Activated naive CD8-positive, alpha-beta T cell (primary cell): ENCODE measurements around the gene ITSN1.
"Not testable (repeated sequence)": the region's sequence is repeated elsewhere in the genome, so short reads cannot be mapped to it uniquely, and the experiment has no call there.

ENCODE experiments used
- H3K27ac Mint-ChIP-seq: one replicate; pipeline ENCODE4 v1.8.0; 2021; ENCODE audit warnings: mixed read lengths
- H3K27me3 Mint-ChIP-seq: one replicate; pipeline ENCODE4 v1.8.0; 2021; ENCODE audit warnings: mixed read lengths
- H3K36me3 Mint-ChIP-seq: one replicate; pipeline ENCODE4 v1.8.0; 2021; ENCODE audit warnings: mixed read lengths
- H3K4me1 Mint-ChIP-seq: one replicate; pipeline ENCODE4 v1.8.0; 2021; ENCODE audit warnings: low read depth, mixed read lengths
- H3K4me3 Mint-ChIP-seq: one replicate; pipeline ENCODE4 v1.8.0; 2021; ENCODE audit warnings: mild to moderate bottlenecking, mixed read lengths
- H3K9me3 Mint-ChIP-seq: one replicate; pipeline ENCODE4 v1.8.0; 2021; ENCODE audit warnings: low read depth, mixed read lengths

ITSN1 gene

GRCh38 chr21:33642027-33642895 lies at the start of gene ITSN1:
Gene ITSN1, plus strand, starts transcription at chr21:33642501. Its CDS starts 76,328 bp downstream, at chr21:33718829.
- H3K36me3 Mint-ChIP-seq = peaks cover 2% of the 10 kb centered on the region
- peak within 1 kb of the TSS; percentile 95 for H3K4me3 Mint-ChIP-seq
- H3K4me1 Mint-ChIP-seq = peaks cover 27% of the 10 kb centered on the region
- H3K27ac Mint-ChIP-seq = peak within 1 kb of the TSS; percentile 96
- no peaks in the 10 kb centered on the region for H3K9me3 Mint-ChIP-seq
- peaks cover 4% of the 10 kb centered on the region for H3K27me3 Mint-ChIP-seq

DNA sequence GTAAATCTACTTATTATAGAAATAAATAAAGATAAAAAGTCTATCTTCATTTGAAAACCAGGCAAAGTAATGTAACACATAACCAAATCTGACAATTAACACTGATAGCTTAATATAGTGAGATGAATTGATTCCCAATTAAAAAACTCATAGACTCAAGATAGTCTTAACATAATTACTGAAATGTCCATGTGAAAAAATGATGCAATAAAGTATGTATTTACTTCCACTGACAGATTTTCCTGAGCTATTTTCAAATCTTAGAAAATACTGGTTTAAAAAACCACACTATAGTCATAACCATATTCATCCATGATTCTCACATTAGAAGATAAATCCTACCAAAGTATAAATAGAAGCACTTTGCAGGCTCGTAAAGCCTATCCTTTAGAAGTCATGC lies 44.2 kb upstream of the ITSN1 start:
- Mint-ChIP-seq H3K27me3 (no peaks in the 10 kb centered on the region), H3K9me3 (no peaks in the 10 kb centered on the region), H3K4me3 (no peak overlapping the region), H3K36me3 (peaks cover 13% of the 10 kb centered on the region), H3K4me1 (no peaks in the 10 kb centered on the region), H3K27ac (no peak overlapping the region)

GRCh38 chr21:33608559-33608958 lies 33.7 kb upstream of the ITSN1 start:
- Mint-ChIP-seq H3K36me3 (no peaks in the 10 kb centered on the region), H3K4me3 (no peak overlapping the region), H3K27me3 (no peaks in the 10 kb centered on the region), H3K9me3 (no peaks in the 10 kb centered on the region), H3K4me1 (peaks cover 3% of the 10 kb centered on the region), H3K27ac (no peak overlapping the region)

DNA sequence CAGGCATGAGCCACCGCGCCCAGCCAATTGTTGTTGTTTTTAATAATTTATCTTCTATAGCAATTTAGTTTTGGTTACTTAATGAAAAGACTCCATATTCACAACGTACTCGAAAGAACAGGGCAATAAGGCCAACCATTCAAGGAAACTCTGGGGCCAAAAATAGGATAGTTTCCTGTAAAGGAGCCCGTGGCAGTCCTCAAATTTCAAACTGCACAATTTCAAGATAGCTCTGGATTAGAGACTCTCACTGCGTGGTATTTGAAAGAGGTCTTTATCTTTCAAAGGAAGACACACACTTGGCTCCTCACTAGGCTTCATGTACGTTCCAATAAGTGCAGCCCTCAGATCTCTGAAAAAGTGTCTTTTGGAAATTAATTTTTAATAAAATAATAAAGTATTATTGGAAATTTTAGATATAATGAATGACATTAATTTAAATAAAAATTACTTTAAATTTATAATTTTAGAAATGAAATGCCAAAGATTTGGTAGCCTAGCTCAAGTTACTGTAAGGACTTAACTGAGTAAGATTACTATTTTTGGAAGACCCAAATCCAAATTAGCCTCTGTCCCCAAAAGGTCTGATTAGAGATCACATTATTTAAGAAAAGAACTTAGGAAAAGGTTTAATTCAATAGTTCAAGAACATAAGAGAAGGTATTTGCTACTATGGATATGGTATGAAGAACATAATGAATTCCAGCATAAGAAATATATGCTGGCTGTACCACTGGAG lies 31.1 kb upstream of the ITSN1 start:
- H3K9me3 Mint-ChIP-seq = no peaks in the 10 kb centered on the region
- no peak overlapping the region for H3K27ac Mint-ChIP-seq
- H3K4me1 Mint-ChIP-seq = no peaks in the 10 kb centered on the region
- no peak overlapping the region for H3K4me3 Mint-ChIP-seq
- H3K27me3 Mint-ChIP-seq = no peaks in the 10 kb centered on the region
- no peaks in the 10 kb centered on the region for H3K36me3 Mint-ChIP-seq

DNA sequence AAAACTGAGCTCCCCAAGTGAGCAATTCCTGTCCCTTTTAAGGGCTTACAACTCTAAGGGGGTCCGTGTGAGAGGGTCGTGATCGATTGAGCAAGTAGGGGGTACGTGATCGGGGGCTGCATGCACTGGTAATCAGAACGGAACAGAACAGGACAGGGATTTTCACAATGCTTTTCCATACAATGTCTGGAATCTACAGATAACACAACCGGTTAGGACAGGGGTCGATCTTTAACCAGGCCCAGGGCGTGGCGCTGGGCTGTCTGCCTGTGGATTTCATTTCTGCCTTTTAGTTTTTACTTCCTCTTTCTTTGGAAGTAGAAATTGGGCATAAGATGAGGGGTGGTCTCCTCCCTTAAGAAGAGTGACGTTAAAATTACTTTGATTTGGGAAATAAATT lies 24.7 kb upstream of the ITSN1 start:
- H3K27me3 Mint-ChIP-seq, H3K4me1 Mint-ChIP-seq, H3K4me3 Mint-ChIP-seq, H3K9me3 Mint-ChIP-seq, H3K27ac Mint-ChIP-seq, H3K36me3 Mint-ChIP-seq: not testable (repeated sequence)

- Mint-ChIP-seq H3K27ac (no peak overlapping the region), H3K36me3 (peaks cover 9% of the 10 kb centered on the region), H3K9me3 (no peaks in the 10 kb centered on the region)
Observed at GRCh38 chr21:33618407-33618806, 23.9 kb upstream of the ITSN1 start.

DNA sequence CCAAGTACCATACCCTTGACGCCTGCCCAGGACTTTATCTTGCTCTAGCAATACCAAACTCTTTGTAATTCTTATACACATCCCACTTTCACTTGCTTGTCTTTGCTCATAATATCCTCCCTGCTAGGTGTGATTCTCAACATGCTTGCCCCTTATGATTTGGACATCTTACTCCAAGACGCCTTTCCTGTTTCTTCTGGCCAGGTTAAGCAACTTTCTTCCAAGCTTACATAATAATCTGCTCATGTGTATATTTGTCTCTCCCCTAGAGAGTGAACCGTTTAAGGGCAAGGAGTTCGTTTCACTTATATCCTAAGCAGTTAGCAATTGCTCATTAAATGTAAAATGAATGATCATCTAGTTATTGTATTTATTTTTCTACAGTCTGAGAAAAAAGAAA lies 22.6 kb upstream of the ITSN1 start:
- Mint-ChIP-seq H3K9me3 (no peaks in the 10 kb centered on the region), H3K36me3 (peaks cover 11% of the 10 kb centered on the region), H3K27ac (no peak overlapping the region), H3K4me1 (no peaks in the 10 kb centered on the region), H3K4me3 (no peak overlapping the region), H3K27me3 (no peaks in the 10 kb centered on the region)

More at GRCh38 chr21:33618407-33618806, 23.9 kb upstream of the ITSN1 start:
- Mint-ChIP-seq H3K4me1 (no peaks in the 10 kb centered on the region), H3K4me3 (no peak overlapping the region), H3K27me3 (no peaks in the 10 kb centered on the region)

- Mint-ChIP-seq H3K4me1 (no peaks in the 10 kb centered on the region), H3K4me3 (no peak overlapping the region), H3K36me3 (peaks cover 11% of the 10 kb centered on the region), H3K27me3 (no peaks in the 10 kb centered on the region), H3K27ac (no peak overlapping the region), H3K9me3 (no peaks in the 10 kb centered on the region)
Observed at GRCh38 chr21:33622253-33622652, 20.0 kb upstream of the ITSN1 start.

- not testable (repeated sequence) for H3K27ac Mint-ChIP-seq, H3K27me3 Mint-ChIP-seq, H3K36me3 Mint-ChIP-seq, H3K4me3 Mint-ChIP-seq, H3K4me1 Mint-ChIP-seq, H3K9me3 Mint-ChIP-seq
Observed at GRCh38 chr21:33626151-33626550, 16.1 kb upstream of the ITSN1 start.

DNA sequence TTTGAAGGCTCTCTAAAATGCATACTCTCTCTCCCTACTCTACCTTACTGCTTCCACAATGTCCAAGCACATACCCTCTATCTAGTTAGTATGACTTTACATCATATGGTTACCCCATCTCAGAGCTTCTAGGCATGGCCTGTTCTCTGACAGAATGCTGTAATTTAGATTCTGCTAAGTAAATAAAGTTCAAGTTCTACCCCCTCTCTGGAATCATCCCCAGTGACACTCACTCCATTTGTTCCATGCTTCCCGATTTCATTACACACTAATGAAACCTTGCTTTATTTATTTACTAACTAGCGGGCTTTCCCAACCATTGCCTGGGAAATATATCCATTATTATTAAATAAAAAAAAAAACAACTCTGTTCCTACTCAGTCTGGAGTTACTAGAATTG lies 8.0 kb upstream of the ITSN1 start:
- Mint-ChIP-seq H3K9me3 (no peaks in the 10 kb centered on the region), H3K27ac (no peak overlapping the region), H3K27me3 (no peaks in the 10 kb centered on the region), H3K4me3 (no peak overlapping the region), H3K36me3 (peaks cover 10% of the 10 kb centered on the region), H3K4me1 (peaks cover 26% of the 10 kb centered on the region)

- H3K4me3 Mint-ChIP-seq = peak overlapping the region; percentile 95
Observed at GRCh38 chr21:33640697-33641351, 1.5 kb upstream of the ITSN1 start.

GRCh38 chr21:33641352-33642026 lies 812 bp upstream of the ITSN1 start, which contains the start of gene CRYZL1:
Gene CRYZL1, minus strand, starts transcription at chr21:33641741. Its CDS starts 10,190 bp downstream, at chr21:33631551.
- Mint-ChIP-seq H3K4me1 (peaks cover 31% of the 10 kb centered on the region), H3K27ac (peak within 1 kb of the TSS; percentile 96), H3K27me3 (peaks cover 4% of the 10 kb centered on the region), H3K9me3 (no peaks in the 10 kb centered on the region), H3K4me3 (peak within 1 kb of the TSS; percentile 95), H3K36me3 (peaks cover 2% of the 10 kb centered on the region)

More at GRCh38 chr21:33640697-33641351, 1.5 kb upstream of the ITSN1 start:
- Mint-ChIP-seq H3K9me3 (no peaks in the 10 kb centered on the region), H3K4me1 (peaks cover 32% of the 10 kb centered on the region), H3K36me3 (peaks cover 2% of the 10 kb centered on the region), H3K27ac (peak overlapping the region; percentile 96), H3K27me3 (peaks cover 4% of the 10 kb centered on the region)

GRCh38 chr21:33642896-33643657 lies 776 bp downstream of the ITSN1 start:
- peaks cover 4% of the 10 kb centered on the region for H3K27me3 Mint-ChIP-seq
- H3K27ac Mint-ChIP-seq = no peak overlapping the region
- peak overlapping the region; percentile 88 for H3K4me3 Mint-ChIP-seq
- no peaks in the 10 kb centered on the region for H3K36me3 Mint-ChIP-seq
- H3K4me1 Mint-ChIP-seq = peaks cover 23% of the 10 kb centered on the region
- H3K9me3 Mint-ChIP-seq = no peaks in the 10 kb centered on the region
